Measurements from ENCODE around the gene CFAP70. TPM values are rescaled to one million over a fixed set of nuclear protein-coding genes. Genes with fewer than 3 reads are reported as not detected.

CFAP70 gene
- total and polyA plus RNA-seq, 2 of the 8 experiments (the other 6 are each of a cell fraction or from before 2014, with no cell fraction given), result 0.21 to 0.30 TPM

DNA sequence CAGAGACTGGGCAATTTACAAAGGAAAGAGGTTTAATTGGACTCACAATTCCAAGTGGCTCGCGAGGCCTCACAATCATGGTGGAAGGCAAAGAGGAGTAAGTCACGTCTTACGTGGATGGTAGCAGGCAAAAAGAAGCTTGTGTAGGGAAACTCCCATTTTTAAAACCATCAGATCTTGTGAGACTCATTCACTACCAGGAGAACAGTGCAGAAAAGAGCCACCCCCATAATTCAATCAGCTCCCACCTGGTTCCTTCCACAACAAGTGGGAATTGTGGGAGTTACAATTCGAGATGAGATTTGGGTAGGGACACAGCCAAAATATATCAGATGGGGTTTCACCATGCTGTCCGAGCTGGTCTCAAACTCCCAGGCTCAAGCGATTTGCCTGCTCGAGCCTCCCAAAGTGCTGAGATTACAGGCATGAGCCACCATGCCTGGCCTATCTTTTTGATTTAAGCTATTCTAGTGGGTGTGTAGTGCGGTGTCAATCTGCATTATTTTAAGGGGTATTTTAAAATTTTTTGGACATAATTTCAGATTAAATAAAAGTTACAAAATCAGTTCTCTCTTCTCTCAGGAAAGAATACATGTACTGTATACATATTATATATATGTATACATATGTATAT lies 97.2 kb downstream of the CFAP70 start (continued):
- TF ChIP-seq, protein P1, sequence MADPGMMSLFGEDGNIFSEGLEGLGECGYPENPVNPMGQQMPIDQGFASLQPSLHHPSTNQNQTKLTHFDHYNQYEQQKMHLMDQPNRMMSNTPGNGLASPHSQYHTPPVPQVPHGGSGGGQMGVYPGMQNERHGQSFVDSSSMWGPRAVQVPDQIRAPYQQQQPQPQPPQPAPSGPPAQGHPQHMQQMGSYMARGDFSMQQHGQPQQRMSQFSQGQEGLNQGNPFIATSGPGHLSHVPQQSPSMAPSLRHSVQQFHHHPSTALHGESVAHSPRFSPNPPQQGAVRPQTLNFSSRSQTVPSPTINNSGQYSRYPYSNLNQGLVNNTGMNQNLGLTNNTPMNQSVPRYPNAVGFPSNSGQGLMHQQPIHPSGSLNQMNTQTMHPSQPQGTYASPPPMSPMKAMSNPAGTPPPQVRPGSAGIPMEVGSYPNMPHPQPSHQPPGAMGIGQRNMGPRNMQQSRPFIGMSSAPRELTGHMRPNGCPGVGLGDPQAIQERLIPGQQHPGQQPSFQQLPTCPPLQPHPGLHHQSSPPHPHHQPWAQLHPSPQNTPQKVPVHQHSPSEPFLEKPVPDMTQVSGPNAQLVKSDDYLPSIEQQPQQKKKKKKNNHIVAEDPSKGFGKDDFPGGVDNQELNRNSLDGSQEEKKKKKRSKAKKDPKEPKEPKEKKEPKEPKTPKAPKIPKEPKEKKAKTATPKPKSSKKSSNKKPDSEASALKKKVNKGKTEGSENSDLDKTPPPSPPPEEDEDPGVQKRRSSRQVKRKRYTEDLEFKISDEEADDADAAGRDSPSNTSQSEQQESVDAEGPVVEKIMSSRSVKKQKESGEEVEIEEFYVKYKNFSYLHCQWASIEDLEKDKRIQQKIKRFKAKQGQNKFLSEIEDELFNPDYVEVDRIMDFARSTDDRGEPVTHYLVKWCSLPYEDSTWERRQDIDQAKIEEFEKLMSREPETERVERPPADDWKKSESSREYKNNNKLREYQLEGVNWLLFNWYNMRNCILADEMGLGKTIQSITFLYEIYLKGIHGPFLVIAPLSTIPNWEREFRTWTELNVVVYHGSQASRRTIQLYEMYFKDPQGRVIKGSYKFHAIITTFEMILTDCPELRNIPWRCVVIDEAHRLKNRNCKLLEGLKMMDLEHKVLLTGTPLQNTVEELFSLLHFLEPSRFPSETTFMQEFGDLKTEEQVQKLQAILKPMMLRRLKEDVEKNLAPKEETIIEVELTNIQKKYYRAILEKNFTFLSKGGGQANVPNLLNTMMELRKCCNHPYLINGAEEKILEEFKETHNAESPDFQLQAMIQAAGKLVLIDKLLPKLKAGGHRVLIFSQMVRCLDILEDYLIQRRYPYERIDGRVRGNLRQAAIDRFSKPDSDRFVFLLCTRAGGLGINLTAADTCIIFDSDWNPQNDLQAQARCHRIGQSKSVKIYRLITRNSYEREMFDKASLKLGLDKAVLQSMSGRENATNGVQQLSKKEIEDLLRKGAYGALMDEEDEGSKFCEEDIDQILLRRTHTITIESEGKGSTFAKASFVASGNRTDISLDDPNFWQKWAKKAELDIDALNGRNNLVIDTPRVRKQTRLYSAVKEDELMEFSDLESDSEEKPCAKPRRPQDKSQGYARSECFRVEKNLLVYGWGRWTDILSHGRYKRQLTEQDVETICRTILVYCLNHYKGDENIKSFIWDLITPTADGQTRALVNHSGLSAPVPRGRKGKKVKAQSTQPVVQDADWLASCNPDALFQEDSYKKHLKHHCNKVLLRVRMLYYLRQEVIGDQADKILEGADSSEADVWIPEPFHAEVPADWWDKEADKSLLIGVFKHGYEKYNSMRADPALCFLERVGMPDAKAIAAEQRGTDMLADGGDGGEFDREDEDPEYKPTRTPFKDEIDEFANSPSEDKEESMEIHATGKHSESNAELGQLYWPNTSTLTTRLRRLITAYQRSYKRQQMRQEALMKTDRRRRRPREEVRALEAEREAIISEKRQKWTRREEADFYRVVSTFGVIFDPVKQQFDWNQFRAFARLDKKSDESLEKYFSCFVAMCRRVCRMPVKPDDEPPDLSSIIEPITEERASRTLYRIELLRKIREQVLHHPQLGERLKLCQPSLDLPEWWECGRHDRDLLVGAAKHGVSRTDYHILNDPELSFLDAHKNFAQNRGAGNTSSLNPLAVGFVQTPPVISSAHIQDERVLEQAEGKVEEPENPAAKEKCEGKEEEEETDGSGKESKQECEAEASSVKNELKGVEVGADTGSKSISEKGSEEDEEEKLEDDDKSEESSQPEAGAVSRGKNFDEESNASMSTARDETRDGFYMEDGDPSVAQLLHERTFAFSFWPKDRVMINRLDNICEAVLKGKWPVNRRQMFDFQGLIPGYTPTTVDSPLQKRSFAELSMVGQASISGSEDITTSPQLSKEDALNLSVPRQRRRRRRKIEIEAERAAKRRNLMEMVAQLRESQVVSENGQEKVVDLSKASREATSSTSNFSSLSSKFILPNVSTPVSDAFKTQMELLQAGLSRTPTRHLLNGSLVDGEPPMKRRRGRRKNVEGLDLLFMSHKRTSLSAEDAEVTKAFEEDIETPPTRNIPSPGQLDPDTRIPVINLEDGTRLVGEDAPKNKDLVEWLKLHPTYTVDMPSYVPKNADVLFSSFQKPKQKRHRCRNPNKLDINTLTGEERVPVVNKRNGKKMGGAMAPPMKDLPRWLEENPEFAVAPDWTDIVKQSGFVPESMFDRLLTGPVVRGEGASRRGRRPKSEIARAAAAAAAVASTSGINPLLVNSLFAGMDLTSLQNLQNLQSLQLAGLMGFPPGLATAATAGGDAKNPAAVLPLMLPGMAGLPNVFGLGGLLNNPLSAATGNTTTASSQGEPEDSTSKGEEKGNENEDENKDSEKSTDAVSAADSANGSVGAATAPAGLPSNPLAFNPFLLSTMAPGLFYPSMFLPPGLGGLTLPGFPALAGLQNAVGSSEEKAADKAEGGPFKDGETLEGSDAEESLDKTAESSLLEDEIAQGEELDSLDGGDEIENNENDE (IDR thresholded peaks at IDR 0.05; ENCODE audit: insufficient replicate concordance, low read length), result no peak
- TF ChIP-seq JUND (IDR thresholded peaks at IDR 0.05; ENCODE audit: low read length), result no peak
- TF ChIP-seq, protein P2, sequence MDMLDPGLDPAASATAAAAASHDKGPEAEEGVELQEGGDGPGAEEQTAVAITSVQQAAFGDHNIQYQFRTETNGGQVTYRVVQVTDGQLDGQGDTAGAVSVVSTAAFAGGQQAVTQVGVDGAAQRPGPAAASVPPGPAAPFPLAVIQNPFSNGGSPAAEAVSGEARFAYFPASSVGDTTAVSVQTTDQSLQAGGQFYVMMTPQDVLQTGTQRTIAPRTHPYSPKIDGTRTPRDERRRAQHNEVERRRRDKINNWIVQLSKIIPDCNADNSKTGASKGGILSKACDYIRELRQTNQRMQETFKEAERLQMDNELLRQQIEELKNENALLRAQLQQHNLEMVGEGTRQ (IDR thresholded peaks at IDR 0.05; ENCODE audit: low read length), result no peak
- no peak for TF ChIP-seq NRF1 (IDR thresholded peaks at IDR 0.05; ENCODE audit: low read depth, low read length)
- TF ChIP-seq SIRT6 (IDR thresholded peaks at IDR 0.05; ENCODE audit: low read length), result no peak
- no peak for TF ChIP-seq GTF2F1 (IDR thresholded peaks at IDR 0.05; ENCODE audit: borderline replicate concordance, low read depth, low read length)
- no peak for TF ChIP-seq POU5F1 (IDR thresholded peaks at IDR 0.05; ENCODE audit: low read depth, low read length)
- no peak for TF ChIP-seq EP300 (IDR thresholded peaks at IDR 0.05; ENCODE audit: borderline replicate concordance in 1 of 2, low read depth in 2 of 2, low read length in 2 of 2)
- no peak for TF ChIP-seq SRF (IDR thresholded peaks at IDR 0.05; ENCODE audit: low read depth, low read length)
- no peak for TF ChIP-seq CBX8 (IDR thresholded peaks at IDR 0.05; ENCODE audit: borderline replicate concordance, low read depth, low read length)
